NT2/D1 (cell line): ENCODE results near the gene ASF1A.

Experiments
- SUZ12 ChIP-seq: IDR thresholded peaks from 2 replicates; pipeline ENCODE4 v1.6.1; 2011; ENCODE audit not compliant: insufficient read length, insufficient read depth; ENCODE audit errors: extremely low read depth
- ZNF274 ChIP-seq: IDR thresholded peaks from 2 replicates; pipeline ENCODE4 v1.6.1; 2011; ENCODE audit warnings: mild to moderate bottlenecking, low read depth, low read length

GRCh38 chr6:118892355-118892991 lies 1.5 kb upstream of the ASF1A start:
- TF ChIP-seq SUZ12 = no peak
- no peak for TF ChIP-seq ZNF274
